OCI-LY1 (cell line): ENCODE measurements around the gene SMU1.

Experiments
- H2AFZ ChIP-seq: fragments of 200-600 bp; sonication (generic), shearing (Covaris generic); 2 replicates; pipeline ENCODE4 v1.6.0; 2014; ENCODE audit warnings: antibody characterized with exemption, mild to moderate bottlenecking, low read length
- H3F3A ChIP-seq: fragments of 200-600 bp; sonication (generic), shearing (Covaris generic); 2 replicates; pipeline ENCODE4 v1.6.0; 2014; ENCODE audit warnings: mild to moderate bottlenecking, antibody characterized with exemption, low read length, moderate library complexity; ENCODE audit not compliant: insufficient read depth
- H3K27ac ChIP-seq: fragments of 200-600 bp; sonication (generic); 2 replicates; pipeline ENCODE4 v1.5.1; 2014; ENCODE audit warnings: low read length, mixed run types, mild to moderate bottlenecking, low read depth; ENCODE audit not compliant: poor library complexity, severe bottlenecking
- H3K27me3 ChIP-seq: fragments of 200-600 bp; sonication (generic); 2 replicates; pipeline ENCODE4 v1.6.0; 2014; ENCODE audit warnings: antibody characterized with exemption, mild to moderate bottlenecking, low read length, moderate library complexity; ENCODE audit not compliant: insufficient read depth
- H3K36me3 ChIP-seq: fragments of 200-600 bp; sonication (generic); 2 replicates; pipeline ENCODE4 v1.6.1; 2014; ENCODE audit warnings: mild to moderate bottlenecking, antibody characterized with exemption, low read length, moderate library complexity, mixed read lengths; ENCODE audit not compliant: insufficient read depth
- H3K4me1 ChIP-seq: fragments of 200-600 bp; sonication (generic); 2 replicates; pipeline ENCODE4 v1.5.1; 2014; ENCODE audit warnings: mild to moderate bottlenecking, low read length, moderate library complexity; ENCODE audit not compliant: insufficient read depth, severe bottlenecking
- H3K4me2 ChIP-seq: fragments of 200-600 bp; sonication (generic), shearing (Covaris generic); 2 replicates; pipeline ENCODE4 v1.6.1; 2014; ENCODE audit warnings: low read length
- H3K4me3 ChIP-seq: fragments of 200-600 bp; sonication (generic); 2 replicates; pipeline ENCODE4 v1.5.1; 2014; ENCODE audit warnings: low read length, low read depth, mild to moderate bottlenecking, mixed read lengths; ENCODE audit not compliant: poor library complexity, severe bottlenecking
- H3K79me2 ChIP-seq: fragments of 200-600 bp; shearing (Covaris generic); 2 replicates; pipeline ENCODE4 v1.6.1; 2016; ENCODE audit warnings: mixed run types, low read length, mixed read lengths; ENCODE audit not compliant: insufficient read depth
- H3K9ac ChIP-seq: fragments of 200-600 bp; sonication (generic), shearing (Covaris generic); 2 replicates; pipeline ENCODE4 v1.6.1; 2014; ENCODE audit warnings: mild to moderate bottlenecking, low read length, mixed read lengths
- H3K9me2 ChIP-seq: fragments of 200-600 bp; sonication (generic), shearing (Covaris generic); 2 replicates; pipeline ENCODE4 v1.6.1; 2014; ENCODE audit warnings: low read depth, mild to moderate bottlenecking, low read length, mixed read lengths
- H3K9me3 ChIP-seq: fragments of 200-600 bp; shearing (Covaris generic); 2 replicates; pipeline ENCODE4 v1.6.1; 2014; ENCODE audit warnings: low read length, mixed read lengths
- H4K20me1 ChIP-seq: fragments of 200-600 bp; sonication (generic), shearing (Covaris generic); 2 replicates; pipeline ENCODE4 v1.6.0; 2016; ENCODE audit warnings: mild to moderate bottlenecking, low read length; ENCODE audit not compliant: insufficient read depth
- CTCF ChIP-seq: fragments of 200-600 bp; sonication (generic), shearing (Covaris generic); IDR thresholded peaks from 2 replicates; pipeline ENCODE4 v1.5.1; 2017; ENCODE audit warnings: mild to moderate bottlenecking, antibody characterized with exemption, low read length, moderate library complexity, mixed read lengths
- EZH2 ChIP-seq: fragments of 200-600 bp; sonication (generic), shearing (Covaris generic); IDR thresholded peaks from 2 replicates; pipeline ENCODE4 v1.8.0; 2017; ENCODE audit warnings: borderline replicate concordance, mixed run types, mild to moderate bottlenecking, antibody characterized with exemption, low read length, moderate library complexity, mixed read lengths

The SMU1 gene

GRCh38 chr9:33049680-33050361 is 26.7 kb downstream of the SMU1 start:
- peaks cover 64% of the 10 kb centered on the region for H3K36me3 ChIP-seq
- H3K4me3 ChIP-seq: no peak overlapping the region
- peaks cover 2% of the 10 kb centered on the region for H3K4me1 ChIP-seq
- no peaks in the 10 kb centered on the region for H3K9me3 ChIP-seq
- no peaks in the 10 kb centered on the region; the same call in 1 of the 2 replicates for H3F3A ChIP-seq
- H3K27me3 ChIP-seq: no peaks in the 10 kb centered on the region
- H4K20me1 ChIP-seq: no peaks in the 10 kb centered on the region
- no peaks in the 10 kb centered on the region for H3K9me2 ChIP-seq
- H3K79me2 ChIP-seq: no peaks in the 10 kb centered on the region
- no peak overlapping the region for H3K4me2 ChIP-seq
- no peak for TF ChIP-seq EZH2
- TF ChIP-seq CTCF: no peak
- H2AFZ ChIP-seq: no peak overlapping the region
- H3K27ac ChIP-seq: no peak overlapping the region
- no peak overlapping the region for H3K9ac ChIP-seq

GRCh38 chr9:33048054-33048465 is 28.4 kb downstream of the SMU1 start:
- Histone ChIP-seq H3K9ac (no peak overlapping the region), H3F3A (peaks cover 6% of the 10 kb centered on the region; the same call in 1 of the 2 replicates), H3K4me3 (no peak overlapping the region), H4K20me1 (no peaks in the 10 kb centered on the region), H3K9me2 (no peaks in the 10 kb centered on the region), H2AFZ (no peak overlapping the region), H3K4me2 (no peak overlapping the region), H3K27me3 (no peaks in the 10 kb centered on the region), H3K4me1 (peaks cover 18% of the 10 kb centered on the region), H3K36me3 (peaks cover 49% of the 10 kb centered on the region), H3K27ac (no peak overlapping the region), H3K9me3 (no peaks in the 10 kb centered on the region), H3K79me2 (no peaks in the 10 kb centered on the region)
- TF ChIP-seq CTCF: no peak
- TF ChIP-seq EZH2: no peak

GRCh38 chr9:33046061-33046460 is 30.4 kb downstream of the SMU1 start:
- Histone ChIP-seq H3F3A (peaks cover 20% of the 10 kb centered on the region; the same call in 1 of the 2 replicates), H3K36me3 (peaks cover 31% of the 10 kb centered on the region)

More at GRCh38 chr9:33046061-33046460, 30.4 kb downstream of the SMU1 start:
- Histone ChIP-seq H3K27ac (no peak overlapping the region), H3K4me1 (peaks cover 18% of the 10 kb centered on the region), H3K4me2 (no peak overlapping the region), H3K27me3 (no peaks in the 10 kb centered on the region), H2AFZ (no peak overlapping the region), H3K4me3 (no peak overlapping the region), H3K9me2 (no peaks in the 10 kb centered on the region), H3K9ac (no peak overlapping the region), H3K9me3 (no peaks in the 10 kb centered on the region), H4K20me1 (no peaks in the 10 kb centered on the region), H3K79me2 (no peaks in the 10 kb centered on the region)
- no peak for TF ChIP-seq EZH2
- TF ChIP-seq CTCF: no peak
